ENCODE results near the gene LYZL1. TPM values are rescaled to one million over a fixed set of nuclear protein-coding genes. Genes with fewer than 3 reads are reported as not detected.

Gene LYZL1
- total and polyA plus RNA-seq, 2 of the 8 experiments (the other 6 are each of a cell fraction or from before 2014, with no cell fraction given): not detected

GRCh38 chr10:29326886-29327745 is 38.2 kb downstream of the LYZL1 start (continued):
- TF ChIP-seq CHD7 (IDR thresholded peaks at IDR 0.05; ENCODE audit: insufficient replicate concordance, low read length) (no peak), POU5F1 (IDR thresholded peaks at IDR 0.05; ENCODE audit: low read depth, low read length) (no peak), TCF12 (IDR thresholded peaks at IDR 0.05; ENCODE audit: low read depth, low read length) (no peak), BACH1 (IDR thresholded peaks at IDR 0.05; ENCODE audit: low read length) (no peak)

Measured in H1 (cell line).